Erythroblast (primary cell): ENCODE results near the gene IVL.

ENCODE experiments used
- GATA1 ChIP-seq: IDR thresholded peaks from 2 replicates; pipeline ENCODE4 v1.6.1; 2011; ENCODE audit warnings: low read depth, mild to moderate bottlenecking, control low read depth, low read length, moderate library complexity
- POLR2A ChIP-seq: IDR thresholded peaks from 2 replicates; pipeline ENCODE4 v1.6.1; 2011; ENCODE audit warnings: mild to moderate bottlenecking, low read length

GRCh38 chr1:152946651-152947256 lies 38.4 kb downstream of the IVL start, which contains the start of gene SPRR5:
- TF ChIP-seq POLR2A (no peak), GATA1 (no peak)
